Trophoblast cell (in vitro differentiated cells and primary cell): ENCODE data around the gene MARCHF9.

Source experiments
- DNase-seq, 2 donors: peaks; one replicate each; pipeline ENCODE4 v3.0.0-alpha.2; 2016
- H2AFZ ChIP-seq: 2 replicates; pipeline ENCODE4 v1.6.1; 2013; ENCODE audit warnings: low read length, moderate library complexity, mild to moderate bottlenecking; ENCODE audit not compliant: insufficient read depth, poor library complexity
- H2AK5ac ChIP-seq: 2 replicates; pipeline ENCODE4 v1.6.1; 2013; ENCODE audit warnings: mild to moderate bottlenecking, low read length
- H2BK120ac ChIP-seq: 2 replicates; pipeline ENCODE4 v1.6.1; 2013; ENCODE audit warnings: low read length, mild to moderate bottlenecking, moderate library complexity; ENCODE audit not compliant: insufficient read depth, poor library complexity
- H2BK12ac ChIP-seq: 2 replicates; pipeline ENCODE4 v1.6.1; 2013; ENCODE audit warnings: mild to moderate bottlenecking, low read length, moderate library complexity
- H2BK5ac ChIP-seq: 2 replicates; pipeline ENCODE4 v1.6.1; 2013; ENCODE audit warnings: low read length, low read depth, moderate library complexity, mild to moderate bottlenecking; ENCODE audit not compliant: poor library complexity
- H3K14ac ChIP-seq: 2 replicates; pipeline ENCODE4 v1.6.1; 2013; ENCODE audit warnings: mild to moderate bottlenecking, low read length
- H3K18ac ChIP-seq: 2 replicates; pipeline ENCODE4 v1.6.1; 2013; ENCODE audit warnings: mild to moderate bottlenecking, low read length
- H3K23ac ChIP-seq: 2 replicates; pipeline ENCODE4 v1.6.1; 2013; ENCODE audit warnings: low read length
- H3K27ac ChIP-seq: 2 replicates; pipeline ENCODE4 v1.5.1; 2013; ENCODE audit warnings: low read depth, mild to moderate bottlenecking, inconsistent platforms, low read length, moderate library complexity
- H3K27me3 ChIP-seq: 2 replicates; pipeline ENCODE4 v1.6.1; 2013; ENCODE audit warnings: inconsistent platforms, mild to moderate bottlenecking, low read length, moderate library complexity; ENCODE audit not compliant: insufficient read depth
- H3K36me3 ChIP-seq, 2 experiments: 1 replicate in 1 of 2; 2 replicates in 1 of 2; pipeline ENCODE4 v1.6.1; 2013; ENCODE audit warnings: low read length in 2 of 2, mild to moderate bottlenecking in 2 of 2, moderate library complexity in 1 of 2; ENCODE audit not compliant: insufficient read depth in 2 of 2, control insufficient read depth in 1 of 2
- H3K4ac ChIP-seq: 2 replicates; pipeline ENCODE4 v1.6.1; 2013; ENCODE audit warnings: low read depth, mild to moderate bottlenecking, low read length, moderate library complexity
- H3K4me1 ChIP-seq, 2 experiments: 1 replicate in 1 of 2; 2 replicates in 1 of 2; pipeline ENCODE4 v1.6.1; 2013; ENCODE audit warnings: low read length in 2 of 2, mild to moderate bottlenecking in 2 of 2, moderate library complexity in 1 of 2; ENCODE audit not compliant: insufficient read depth in 2 of 2, control insufficient read depth in 1 of 2
- H3K4me2 ChIP-seq: 2 replicates; pipeline ENCODE4 v1.6.1; 2013; ENCODE audit warnings: inconsistent platforms, mild to moderate bottlenecking, low read length, moderate library complexity
- H3K4me3 ChIP-seq: 2 replicates; pipeline ENCODE4 v1.5.1; 2013; ENCODE audit warnings: mild to moderate bottlenecking, low read depth, low read length, inconsistent platforms
- H3K79me1 ChIP-seq: one replicate; pipeline ENCODE4 v1.6.1; 2013; ENCODE audit warnings: low read length
- H3K79me2 ChIP-seq: 2 replicates; pipeline ENCODE4 v1.6.1; 2013; ENCODE audit warnings: low read length, mild to moderate bottlenecking; ENCODE audit not compliant: control insufficient read depth, insufficient read depth, poor library complexity
- H3K9ac ChIP-seq: 2 replicates; pipeline ENCODE4 v1.6.1; 2013; ENCODE audit warnings: mild to moderate bottlenecking, low read length
- H3K9me3 ChIP-seq: 2 replicates; pipeline ENCODE4 v1.6.1; 2013; ENCODE audit warnings: low read depth, mild to moderate bottlenecking, control low read depth, inconsistent platforms, low read length; ENCODE audit not compliant: insufficient read depth
- H4K12ac ChIP-seq: 2 replicates; pipeline ENCODE4 v1.6.1; 2013; ENCODE audit warnings: low read depth, mild to moderate bottlenecking, low read length, moderate library complexity
- H4K8ac ChIP-seq: 2 replicates; pipeline ENCODE4 v1.6.1; 2013; ENCODE audit warnings: low read depth, mild to moderate bottlenecking, low read length, moderate library complexity
- H4K91ac ChIP-seq: one replicate; pipeline ENCODE4 v1.6.1; 2013; ENCODE audit warnings: low read depth, mild to moderate bottlenecking, low read length, moderate library complexity
- WGBS: extraction: QIAGEN DNeasy Blood & Tissue Kit; methylation state at CpG from one replicate; pipeline ENCODE4 v1.1.7; 2013; ENCODE audit warnings: missing lambda C conversion rate; ENCODE audit not compliant: insufficient read length, insufficient coverage; ENCODE audit errors: extremely low coverage; 5-methylcytosine and 5-hydroxymethylcytosine counted together

The MARCHF9 gene

GRCh38 chr12:57731411-57732080, 23.4 kb upstream of the MARCHF9 start:
- no peaks in the 10 kb centered on the region for H3K79me1 ChIP-seq
- no peak overlapping the region for H3K9ac ChIP-seq
- H3K4me2 ChIP-seq, result no peak overlapping the region
- no peak overlapping the region for H2BK12ac ChIP-seq
- peaks cover 48% of the 10 kb centered on the region for H3K27me3 ChIP-seq
- no peak overlapping the region for H3K4ac ChIP-seq
- no peak overlapping the region for H2AK5ac ChIP-seq
- no peak overlapping the region for H3K27ac ChIP-seq
- no peak for DNase-seq
- no peak overlapping the region for H3K18ac ChIP-seq
- H3K4me1 ChIP-seq, result peaks cover 1 to 4% of the 10 kb centered on the region in 2 experiments
- no peak overlapping the region for H4K91ac ChIP-seq
- no peak overlapping the region for H2BK120ac ChIP-seq
- WGBS, result no CpG with 5 or more reads among the region's 19 CpGs
- H3K23ac ChIP-seq, result no peak overlapping the region
- peaks cover 17% of the 10 kb centered on the region for H3K9me3 ChIP-seq
- no peaks in the 10 kb centered on the region for H3K79me2 ChIP-seq
- H3K36me3 ChIP-seq, result no peaks in the 10 kb centered on the region
- H3K4me3 ChIP-seq, result no peak overlapping the region
- H2BK5ac ChIP-seq, result no peak overlapping the region
- H3K14ac ChIP-seq, result no peak overlapping the region
- H2AFZ ChIP-seq, result no peak overlapping the region
- no peak overlapping the region for H4K8ac ChIP-seq
- H4K12ac ChIP-seq, result no peak overlapping the region

GRCh38 chr12:57732270-57732669, 22.6 kb upstream of the MARCHF9 start:
- Histone ChIP-seq H3K4me3 (no peak overlapping the region), H2BK12ac (no peak overlapping the region), H4K8ac (no peak overlapping the region), H3K4ac (no peak overlapping the region), H2AFZ (no peak overlapping the region), H3K4me1 (no peaks in the 10 kb centered on the region), H4K91ac (no peak overlapping the region), H3K27me3 (peaks cover 48% of the 10 kb centered on the region), H4K12ac (no peak overlapping the region), H3K9ac (no peak overlapping the region), H3K23ac (no peak overlapping the region), H3K79me2 (no peaks in the 10 kb centered on the region), H3K4me2 (no peak overlapping the region), H2BK5ac (no peak overlapping the region), H3K18ac (no peak overlapping the region), H3K9me3 (peaks cover 12% of the 10 kb centered on the region), H3K14ac (no peak overlapping the region), H2AK5ac (no peak overlapping the region), H3K79me1 (no peaks in the 10 kb centered on the region), H3K36me3 (no peaks in the 10 kb centered on the region), H3K27ac (no peak overlapping the region), H2BK120ac (no peak overlapping the region)
- DNase-seq, result no peak
- WGBS, result no CpG with 5 or more reads among the region's 4 CpGs

- no peak for DNase-seq
- no peaks in the 10 kb centered on the region for H3K36me3 ChIP-seq
- no peak overlapping the region for H3K4me2 ChIP-seq
- no peaks in the 10 kb centered on the region for H3K79me1 ChIP-seq
- no peak overlapping the region for H2AFZ ChIP-seq
- H4K91ac ChIP-seq, result no peak overlapping the region
- H3K14ac ChIP-seq, result no peak overlapping the region
- H2BK120ac ChIP-seq, result no peak overlapping the region
- H2BK12ac ChIP-seq, result no peak overlapping the region
- H3K9ac ChIP-seq, result no peak overlapping the region
- peaks cover 48% of the 10 kb centered on the region for H3K27me3 ChIP-seq
- no peak overlapping the region for H3K27ac ChIP-seq
- no peak overlapping the region for H3K4me3 ChIP-seq
- H3K18ac ChIP-seq, result no peak overlapping the region
- H4K12ac ChIP-seq, result no peak overlapping the region
- H3K4ac ChIP-seq, result no peak overlapping the region
- no CpG with 5 or more reads among the region's 11 CpGs for WGBS
- no peak overlapping the region for H2BK5ac ChIP-seq
- peaks cover 7% of the 10 kb centered on the region for H3K9me3 ChIP-seq
- no peak overlapping the region for H2AK5ac ChIP-seq
- H3K23ac ChIP-seq, result no peak overlapping the region
- no peaks in the 10 kb centered on the region for H3K79me2 ChIP-seq
- peaks cover 0 to 6% of the 10 kb centered on the region in 2 experiments for H3K4me1 ChIP-seq
- no peak overlapping the region for H4K8ac ChIP-seq
Measured at GRCh38 chr12:57732726-57733593, 21.9 kb upstream of the MARCHF9 start.

- WGBS, result no CpG with 5 or more reads among the region's 6 CpGs
- H4K12ac ChIP-seq, result no peak overlapping the region
- no peak overlapping the region for H3K4ac ChIP-seq
- no peak overlapping the region for H2BK5ac ChIP-seq
- no peaks in the 10 kb centered on the region for H3K36me3 ChIP-seq
- H3K4me1 ChIP-seq, result peaks cover 0 to 7% of the 10 kb centered on the region in 2 experiments
- H4K8ac ChIP-seq, result no peak overlapping the region
- H2AK5ac ChIP-seq, result no peak overlapping the region
- no peak for DNase-seq
- H3K9me3 ChIP-seq, result peaks cover 6% of the 10 kb centered on the region
- H3K79me2 ChIP-seq, result no peaks in the 10 kb centered on the region
- H3K23ac ChIP-seq, result no peak overlapping the region
- H3K18ac ChIP-seq, result no peak overlapping the region
- no peak overlapping the region for H3K27ac ChIP-seq
- H2AFZ ChIP-seq, result no peak overlapping the region
- peaks cover 56% of the 10 kb centered on the region for H3K27me3 ChIP-seq
- H2BK120ac ChIP-seq, result no peak overlapping the region
- no peaks in the 10 kb centered on the region for H3K79me1 ChIP-seq
- H3K4me3 ChIP-seq, result no peak overlapping the region
- no peak overlapping the region for H3K14ac ChIP-seq
- H3K9ac ChIP-seq, result no peak overlapping the region
- H2BK12ac ChIP-seq, result no peak overlapping the region
- H4K91ac ChIP-seq, result no peak overlapping the region
- H3K4me2 ChIP-seq, result no peak overlapping the region
Measured at GRCh38 chr12:57733928-57734327, 21.0 kb upstream of the MARCHF9 start.
